Calu3 (cell line): ENCODE results near the gene DDX10. TPM values are rescaled to one million over a fixed set of nuclear protein-coding genes. Genes with fewer than 3 reads are reported as not detected.

Experiments
- BruUV-seq: library from RNA; stranded (reverse); fragments of 400-500 nt; replicated peaks from 2 replicates; lab custom pipeline; 2021; lab: Mats Ljungman, UMichigan
- CTCF ChIA-PET: fragments of 300-600 bp; sonication (Branson Sonifier 250); formaldehyde crosslinking; loops from one replicate; lab custom pipeline; 2022; ENCODE audit warnings: antibody characterized with exemption; lab: Charles Lee
- DNase-seq: peaks from one replicate; pipeline ENCODE4 v3.0.0; 2022
- H3K27ac Mint-ChIP-seq: one replicate; pipeline ENCODE4 v1.8.0; 2022; ENCODE audit warnings: mixed read lengths; ENCODE audit not compliant: unreplicated experiment
- H3K27me3 Mint-ChIP-seq: one replicate; pipeline ENCODE4 v1.8.0; 2022; ENCODE audit warnings: mixed read lengths; ENCODE audit not compliant: unreplicated experiment
- H3K36me3 Mint-ChIP-seq: one replicate; pipeline ENCODE4 v1.8.0; 2022; ENCODE audit warnings: mild to moderate bottlenecking, moderate library complexity, mixed read lengths; ENCODE audit not compliant: insufficient read depth, unreplicated experiment
- H3K4me1 Mint-ChIP-seq: one replicate; pipeline ENCODE4 v1.8.0; 2022; ENCODE audit warnings: mild to moderate bottlenecking, low read depth, mixed read lengths; ENCODE audit not compliant: unreplicated experiment
- H3K4me3 Mint-ChIP-seq: one replicate; pipeline ENCODE4 v1.8.0; 2022; ENCODE audit warnings: mild to moderate bottlenecking, low read depth, moderate library complexity, mixed read lengths; ENCODE audit not compliant: unreplicated experiment
- H3K9me3 Mint-ChIP-seq: one replicate; pipeline ENCODE4 v1.8.0; 2022; ENCODE audit warnings: low read depth, mixed read lengths; ENCODE audit not compliant: unreplicated experiment
- CTCF ChIP-seq: fragments of 200-600 bp; IDR thresholded peaks from one replicate; pipeline ENCODE4 v1.8.0; 2022; ENCODE audit warnings: antibody characterized with exemption; ENCODE audit not compliant: unreplicated experiment
- intact Hi-C: fragments of 100-400 bp; cut with micrococcal nuclease; formaldehyde crosslinking; loops from one replicate; pipeline ENCODE4 v1.10.0; 2022; ENCODE audit not compliant: unreplicated experiment
- total RNA-seq: library from RNA; stranded (reverse); gene quantifications from 2 replicates; pipeline ENCODE4 v1.2.3, GENCODE V29; 2022

The DDX10 gene
- total RNA-seq, 1 experiment from 2014 or later = 31.2 TPM

DNA sequence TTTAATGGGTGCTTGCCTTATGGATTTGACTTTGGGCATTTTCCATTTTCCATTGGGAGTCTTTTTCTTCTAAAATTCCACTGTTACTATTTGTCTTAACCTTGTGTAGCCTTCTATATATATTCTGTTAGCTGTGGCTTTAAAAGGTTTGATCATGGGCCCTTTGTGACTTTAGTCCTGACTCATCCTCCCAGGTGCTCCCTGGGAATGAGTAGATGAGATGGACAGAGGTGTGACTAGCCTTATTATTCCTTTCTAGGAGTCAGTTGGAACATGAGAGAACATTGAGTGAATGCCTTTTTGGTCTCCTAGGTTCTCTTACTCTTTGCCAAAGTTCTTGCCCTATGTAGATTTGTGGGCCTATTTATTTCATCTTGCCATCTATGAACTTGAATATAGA is 39.0 kb downstream of the DDX10 start:
- intact Hi-C loops = no loop called here
- peaks cover 7% of the 10 kb centered on the region for H3K36me3 Mint-ChIP-seq
- no peaks in the 10 kb centered on the region for H3K9me3 Mint-ChIP-seq
- BruUV-seq = no TSS peak
- no peaks in the 10 kb centered on the region for H3K27me3 Mint-ChIP-seq
- CTCF ChIA-PET = no interaction called here
- TF ChIP-seq CTCF = no peak
- H3K4me3 Mint-ChIP-seq = no peak overlapping the region
- no peak for DNase-seq
- H3K4me1 Mint-ChIP-seq = no peaks in the 10 kb centered on the region
- H3K27ac Mint-ChIP-seq = no peak overlapping the region

DNA sequence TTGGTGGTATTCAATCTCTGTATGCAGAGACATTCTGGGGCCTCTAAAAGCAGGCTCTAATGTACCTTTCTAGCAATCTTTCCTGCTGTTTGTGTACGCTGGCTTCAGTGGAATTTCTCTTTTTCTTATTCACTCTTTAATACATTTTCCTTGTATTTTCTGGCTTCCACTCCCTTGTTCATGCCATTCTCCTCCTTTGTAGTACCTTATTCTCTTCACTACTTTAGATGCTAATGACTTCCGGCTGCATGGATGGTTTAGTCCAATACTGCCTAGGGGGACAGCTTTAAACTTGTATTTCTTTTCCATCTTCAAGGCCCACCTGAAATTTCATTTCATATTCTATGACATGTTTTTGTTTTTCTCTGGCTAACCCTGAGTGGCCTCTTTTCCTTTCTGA is 40.2 kb downstream of the DDX10 start:
- intact Hi-C loops = no loop called here
- no peak overlapping the region for H3K27ac Mint-ChIP-seq
- no peaks in the 10 kb centered on the region for H3K9me3 Mint-ChIP-seq
- BruUV-seq = no TSS peak
- no peaks in the 10 kb centered on the region for H3K4me1 Mint-ChIP-seq
- CTCF ChIA-PET = no interaction called here
- no peak overlapping the region for H3K4me3 Mint-ChIP-seq
- DNase-seq = no peak
- peaks cover 9% of the 10 kb centered on the region for H3K36me3 Mint-ChIP-seq
- no peaks in the 10 kb centered on the region for H3K27me3 Mint-ChIP-seq
- no peak for TF ChIP-seq CTCF

- DNase-seq = no peak
- no peak overlapping the region for H3K4me3 Mint-ChIP-seq
- H3K4me1 Mint-ChIP-seq = peaks cover 3% of the 10 kb centered on the region
- peaks cover 9% of the 10 kb centered on the region for H3K36me3 Mint-ChIP-seq
- no TSS peak for BruUV-seq
- no peak for TF ChIP-seq CTCF
- H3K27ac Mint-ChIP-seq = no peak overlapping the region
- H3K9me3 Mint-ChIP-seq = no peaks in the 10 kb centered on the region
- intact Hi-C loops = no loop called here
- no peaks in the 10 kb centered on the region for H3K27me3 Mint-ChIP-seq
- CTCF ChIA-PET = interaction anchor here (0.6 kb wide), 1 partner anchor 199 kb away, joined by 3 read pairs; no protein-coding TSS in a partner anchor
These were observed 43.3 kb downstream of the DDX10 start for GRCh38 chr11:108708173-108708572.

DNA sequence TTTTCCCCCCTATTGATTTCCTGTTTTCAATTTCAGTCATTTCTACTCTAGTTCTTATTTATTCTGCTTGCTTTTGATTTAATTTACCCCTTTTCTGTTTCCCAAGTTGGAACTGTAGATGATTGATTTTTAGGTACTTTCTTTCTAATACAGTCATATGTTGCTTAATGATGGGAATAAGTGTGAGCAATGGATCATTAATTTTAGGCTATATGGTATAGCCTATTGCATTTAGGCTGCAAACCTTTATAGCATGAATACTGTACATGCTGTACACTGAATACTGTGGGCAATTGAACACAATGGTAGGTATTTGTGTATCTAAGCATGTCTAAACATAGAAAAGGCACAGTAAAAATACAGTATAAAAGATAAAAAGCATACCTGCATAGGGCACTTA is 44.9 kb downstream of the DDX10 start:
- H3K4me1 Mint-ChIP-seq = peaks cover 10% of the 10 kb centered on the region
- intact Hi-C loops = no loop called here
- no TSS peak for BruUV-seq
- H3K4me3 Mint-ChIP-seq = no peak overlapping the region
- DNase-seq = no peak
- no peaks in the 10 kb centered on the region for H3K27me3 Mint-ChIP-seq
- no peak for TF ChIP-seq CTCF
- H3K36me3 Mint-ChIP-seq = peaks cover 9% of the 10 kb centered on the region
- no peak overlapping the region for H3K27ac Mint-ChIP-seq
- CTCF ChIA-PET = no interaction called here
- no peaks in the 10 kb centered on the region for H3K9me3 Mint-ChIP-seq
